ENCODE measurements around the gene CYP19A1.
A peak's percentile ranks its signal among the peaks of the same experiment; 100 is the strongest.

CYP19A1 gene

DNA sequence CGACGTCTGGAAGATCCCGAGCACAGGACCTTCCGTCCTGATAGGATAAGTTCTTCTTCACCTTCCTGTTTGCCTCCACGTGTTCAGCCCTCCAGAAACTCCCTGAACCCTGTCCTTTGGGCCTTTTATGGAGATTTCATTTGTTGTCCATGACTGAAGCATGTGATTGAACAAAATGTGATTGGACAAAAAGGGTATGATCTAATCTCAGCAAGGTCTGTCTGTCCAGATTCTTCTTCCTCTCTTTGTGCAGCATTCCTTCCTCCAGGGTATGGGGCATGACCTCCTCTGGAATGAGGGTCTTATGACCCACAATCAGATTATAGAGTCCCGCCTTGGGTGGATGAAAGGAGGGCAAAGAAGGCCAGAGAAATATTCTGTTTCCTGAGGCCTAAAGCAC is at the start of gene CYP19A1:
TSS of gene CYP19A1 (minus strand) at position 101 of the 400 bp plus-strand sequence. CDS start 95,684 bp downstream, outside the sequence.
- no peak for DNase-seq (ENCODE audit: low read depth in 1 of 2, low spot score in 1 of 2)

DNA sequence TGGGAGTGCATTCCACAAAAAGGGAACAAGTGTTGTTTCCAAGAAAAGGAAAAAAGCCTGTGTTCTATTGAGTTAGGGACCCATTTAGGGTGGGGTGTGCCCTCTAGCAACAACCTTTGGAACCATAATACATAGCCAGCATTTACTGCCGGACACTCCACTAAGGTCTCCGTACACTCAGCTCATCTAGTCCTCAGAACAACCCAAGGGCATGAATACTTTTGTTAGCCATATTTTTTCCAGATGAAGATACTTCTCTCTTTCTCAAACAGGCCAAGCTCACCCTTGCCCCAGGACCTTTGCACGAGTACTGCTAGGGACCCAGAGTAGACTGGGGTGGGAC is 49.3 kb upstream of the CYP19A1 start:
- no peak for DNase-seq (ENCODE audit: low read depth in 1 of 2, low spot score in 1 of 2)

DNA sequence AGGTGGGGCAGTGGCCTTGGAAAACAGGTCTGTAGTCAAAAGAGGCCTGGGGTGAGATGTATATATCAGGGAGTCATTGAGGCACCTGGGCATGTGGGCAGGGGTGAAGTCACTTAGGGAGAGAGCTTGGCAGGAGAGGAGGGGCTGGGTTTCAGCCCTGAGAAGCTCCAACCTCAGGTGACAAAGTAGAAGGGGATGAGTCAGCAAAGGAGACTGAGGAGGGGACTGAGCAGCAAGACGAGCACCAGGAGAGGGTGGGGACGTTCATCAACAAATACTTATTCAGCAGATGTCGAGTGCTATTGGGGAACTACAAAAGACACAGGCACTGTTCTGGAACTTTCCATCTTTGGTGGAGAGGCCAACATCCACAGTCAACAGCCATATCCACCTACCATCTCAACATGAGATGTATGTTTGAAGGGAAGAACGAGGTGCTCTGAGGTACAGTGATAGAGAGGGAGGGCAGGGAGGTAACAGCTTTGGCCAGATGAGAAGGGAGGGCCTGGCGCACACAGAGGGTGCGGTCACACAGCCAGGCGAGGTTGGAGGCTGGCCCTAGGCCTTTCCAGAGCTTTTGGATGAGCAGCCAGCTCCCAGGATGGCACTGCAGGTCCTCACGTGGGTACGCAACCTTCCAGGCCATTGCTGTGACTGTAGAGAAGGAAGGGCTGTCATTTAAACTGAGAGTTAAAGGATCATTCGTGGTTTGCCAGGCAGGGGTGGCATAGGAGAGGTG is 48.7 kb upstream of the CYP19A1 start:
- DNase-seq (ENCODE audit: low read depth in 1 of 2, low spot score in 1 of 2) = no peak

DNA sequence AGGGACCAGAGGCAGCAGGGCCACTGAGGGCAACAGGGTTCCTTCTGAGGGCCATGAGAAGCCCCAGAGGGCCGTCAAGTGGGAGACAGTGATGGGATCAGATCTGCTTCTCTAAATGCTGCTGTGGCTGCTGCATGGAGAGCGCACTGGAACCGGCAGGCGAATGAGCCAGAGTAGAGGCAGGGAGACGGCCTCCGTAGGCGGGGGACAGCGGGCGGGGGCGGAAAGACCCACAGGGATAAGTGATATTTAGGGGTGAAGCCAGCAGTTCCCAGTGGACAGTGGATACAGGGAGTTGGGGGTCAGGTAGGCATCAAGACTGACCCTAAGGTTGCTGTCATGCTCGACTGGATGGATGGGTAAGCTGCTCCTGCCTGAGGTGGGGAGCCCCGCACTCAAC is 48.1 kb upstream of the CYP19A1 start:
- DNase-seq (ENCODE audit: low read depth in 1 of 2, low spot score in 1 of 2) = no peak

DNA sequence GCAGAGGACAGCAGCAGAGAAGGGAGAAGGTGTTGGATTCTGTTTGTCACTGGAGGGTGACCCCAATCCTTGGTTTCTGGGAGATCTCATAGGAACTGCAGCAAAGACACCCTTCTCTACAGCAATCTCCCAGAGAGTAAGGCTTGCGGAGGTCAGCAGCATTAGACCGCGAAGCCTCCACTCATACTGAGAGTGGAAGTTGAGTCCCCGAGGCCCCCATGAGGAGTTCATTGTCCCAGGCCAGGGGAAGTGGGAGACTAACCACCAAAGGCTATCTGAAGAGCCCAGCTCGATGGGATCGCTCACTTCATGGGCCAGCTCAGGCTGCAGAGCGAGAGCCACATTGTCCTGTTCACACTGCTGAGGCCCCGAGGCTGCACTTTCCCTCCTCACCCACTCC is 47.6 kb upstream of the CYP19A1 start:
- DNase-seq (ENCODE audit: low read depth in 1 of 2, low spot score in 1 of 2) = no peak

DNA sequence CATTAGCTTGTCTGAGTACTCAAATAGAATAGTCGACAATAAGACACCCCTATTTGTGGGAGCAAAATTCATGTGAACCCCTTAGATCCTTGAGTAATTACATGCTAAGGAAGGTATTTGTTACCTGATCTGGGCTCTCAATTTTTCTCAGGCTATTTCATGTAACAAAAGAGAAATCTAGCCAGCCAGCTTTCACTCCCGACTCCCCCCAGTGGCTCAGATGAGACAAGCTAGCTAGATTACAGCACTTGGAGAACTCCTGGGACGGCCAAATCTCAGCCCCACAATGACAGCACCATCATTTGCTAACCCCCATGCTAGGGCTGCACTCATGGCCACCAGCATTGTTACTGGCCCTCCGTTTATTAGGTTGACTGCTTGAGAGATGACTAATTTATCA is 44.4 kb upstream of the CYP19A1 start:
- DNase-seq (ENCODE audit: low read depth in 1 of 2, low spot score in 1 of 2) = no peak

DNA sequence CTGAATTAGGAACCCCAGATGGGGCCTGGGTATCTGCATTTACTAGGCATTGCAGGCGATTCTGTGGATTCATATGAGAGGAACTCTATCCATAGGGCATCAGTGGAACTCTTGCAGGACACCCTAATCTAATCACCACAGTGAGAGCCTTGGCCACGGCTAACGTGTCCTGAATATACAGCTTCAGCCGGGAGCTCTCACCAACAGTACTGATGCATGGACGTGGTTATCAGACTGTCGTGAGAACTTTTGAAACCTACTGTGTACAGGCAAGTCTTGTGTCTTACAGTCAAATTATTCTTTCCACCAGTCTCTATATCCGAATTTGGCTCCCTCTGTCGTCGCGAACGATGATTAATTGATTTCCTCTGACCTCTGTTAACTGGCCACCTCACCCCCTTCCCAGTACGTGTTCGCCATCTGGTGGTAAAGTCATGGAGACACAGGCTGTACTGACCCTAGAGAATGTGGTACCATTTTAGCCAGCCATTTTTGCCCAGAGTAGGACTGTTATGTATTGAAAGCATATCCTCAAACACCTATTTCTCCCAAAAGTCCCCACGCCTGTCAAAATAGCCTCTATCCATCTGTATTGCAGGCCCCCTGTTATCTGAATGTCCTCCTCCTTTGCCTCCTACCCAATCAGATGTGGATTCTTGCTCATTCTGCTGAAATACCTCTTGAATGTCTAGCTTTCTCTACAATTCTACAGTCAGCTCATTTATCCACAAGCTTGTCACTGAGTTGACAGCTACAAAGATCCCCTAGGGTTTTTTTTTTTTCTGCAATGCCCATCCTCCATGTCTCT is 42.8 kb upstream of the CYP19A1 start:
- peak in 1 of 2 donors; percentile 6 for DNase-seq (ENCODE audit: low read depth in 1 of 2, low spot score in 1 of 2)

DNA sequence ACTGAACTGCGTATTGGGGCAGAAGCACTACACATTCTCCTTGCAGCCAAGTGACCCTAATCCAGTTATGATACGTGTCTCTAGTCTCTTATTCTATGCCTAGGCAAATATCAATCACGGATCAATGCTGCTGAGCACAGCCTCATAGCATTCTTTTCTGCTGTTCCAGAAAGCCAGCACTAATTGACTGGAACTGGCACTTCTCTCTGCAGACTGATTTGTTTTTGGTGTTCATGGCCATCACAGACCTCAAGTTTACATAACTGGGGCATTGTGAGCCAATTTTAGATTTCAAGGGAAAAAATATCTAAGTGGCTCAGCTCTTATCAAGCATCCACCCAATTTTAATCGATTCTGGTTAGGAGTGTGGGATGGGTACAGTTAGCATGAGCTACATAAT is 41.0 kb upstream of the CYP19A1 start:
- DNase-seq (ENCODE audit: low read depth in 1 of 2, low spot score in 1 of 2) = no peak

DNA sequence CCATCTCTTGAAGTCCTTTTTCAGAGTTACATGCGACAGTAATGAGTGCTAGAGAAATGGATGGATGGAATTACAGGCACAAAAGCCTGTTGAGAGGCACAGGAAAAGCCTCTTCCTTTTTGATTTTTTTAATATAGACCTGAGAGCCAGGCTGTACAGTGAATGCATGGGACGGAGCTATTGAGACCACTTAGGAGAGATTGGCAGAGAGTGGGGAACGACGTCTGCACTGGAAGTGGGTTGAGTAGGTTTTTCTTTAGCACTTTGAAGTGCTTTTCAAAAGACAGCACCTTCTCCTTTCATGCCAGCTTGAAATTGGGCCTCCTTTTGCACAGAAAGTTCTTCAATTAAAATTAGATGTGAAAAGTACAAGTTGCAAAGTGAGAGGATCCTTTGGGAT is 40.0 kb upstream of the CYP19A1 start:
- DNase-seq (ENCODE audit: low read depth in 1 of 2, low spot score in 1 of 2) = no peak

DNA sequence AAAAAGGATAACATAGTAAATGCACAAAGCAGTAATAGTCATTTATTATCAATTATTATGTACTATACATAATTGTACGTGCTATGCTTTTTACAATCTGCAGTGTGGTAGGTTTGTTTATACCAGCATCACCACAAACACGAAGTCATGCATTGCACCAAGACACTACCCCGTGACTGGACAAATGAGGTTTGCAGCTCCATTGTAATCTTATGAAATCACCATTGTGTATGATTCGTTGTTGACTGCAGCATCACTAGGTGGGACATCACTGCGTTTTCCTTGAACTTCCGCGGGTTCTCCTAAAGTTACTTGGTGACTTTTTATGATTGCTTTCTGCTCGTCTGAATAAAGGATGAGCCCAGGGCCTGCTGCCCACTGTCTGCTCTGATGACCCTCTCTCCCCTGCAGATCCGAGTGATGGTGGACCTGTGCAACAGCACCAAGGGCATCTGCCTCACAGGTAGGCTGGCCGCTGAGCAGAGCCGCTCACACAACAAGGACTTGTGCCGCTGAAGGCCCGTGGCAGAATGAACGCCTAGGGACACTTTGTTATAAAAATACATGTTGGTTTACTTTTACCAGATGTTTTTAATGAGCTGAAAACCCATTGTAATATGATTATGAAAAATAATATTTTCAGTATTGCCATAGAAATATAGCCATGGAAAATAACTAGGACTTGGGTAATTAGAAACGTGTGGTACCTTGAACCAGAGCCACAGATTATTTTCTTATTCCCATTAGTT is 38.8 kb upstream of the CYP19A1 start:
- DNase-seq (ENCODE audit: low read depth in 1 of 2, low spot score in 1 of 2) = no peak

DNA sequence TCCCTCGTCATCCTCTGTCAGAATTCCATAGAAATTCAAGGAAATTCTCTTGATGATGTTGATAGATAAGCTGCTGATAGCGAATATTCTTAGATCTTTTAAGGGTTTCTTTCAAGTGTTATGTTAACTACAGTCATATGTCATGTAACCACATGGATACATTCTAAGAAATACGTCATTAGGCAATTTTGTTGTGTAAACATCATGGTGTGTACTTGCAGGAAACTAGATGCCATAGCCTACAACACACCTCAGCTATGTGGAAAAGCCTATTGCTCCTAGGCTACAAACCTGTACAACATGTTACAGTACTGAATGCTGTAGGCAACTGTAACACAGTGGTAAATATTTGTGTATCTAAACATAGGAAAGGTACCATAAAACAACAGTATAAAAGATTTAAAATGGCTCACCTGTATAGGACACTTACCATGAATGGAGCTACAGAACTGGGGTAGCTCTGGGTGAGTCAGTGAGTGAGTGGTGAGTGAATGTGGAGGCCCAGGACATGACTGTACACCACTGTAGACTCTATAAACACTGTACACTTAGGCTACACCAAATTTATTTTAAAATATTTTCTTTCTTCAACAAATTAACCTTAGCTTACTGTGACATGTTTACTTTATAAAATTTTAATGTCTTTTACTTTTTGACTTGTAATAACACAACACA is 37.7 kb upstream of the CYP19A1 start:
- DNase-seq (ENCODE audit: low read depth in 1 of 2, low spot score in 1 of 2) = no peak

DNA sequence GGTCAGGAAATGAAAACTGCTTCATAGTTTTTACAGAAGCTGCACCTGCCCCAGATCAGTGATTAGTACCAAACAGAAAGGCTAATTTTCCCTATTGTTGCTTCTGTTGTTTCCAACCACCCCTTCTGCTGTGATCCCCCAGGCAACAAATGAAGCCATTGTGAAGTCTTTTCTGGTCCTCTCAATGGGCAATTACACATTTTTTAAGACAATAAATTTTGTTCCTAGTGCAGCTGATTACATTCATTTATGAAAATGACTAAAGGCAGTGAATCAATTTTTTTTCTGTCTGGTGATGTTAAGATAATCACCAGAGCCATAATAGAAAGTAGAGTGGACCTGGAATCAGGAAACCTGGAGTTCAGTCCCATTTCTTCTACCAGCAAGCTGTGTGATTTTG is 35.7 kb upstream of the CYP19A1 start:
- DNase-seq (ENCODE audit: low read depth in 1 of 2, low spot score in 1 of 2) = no peak

DNA sequence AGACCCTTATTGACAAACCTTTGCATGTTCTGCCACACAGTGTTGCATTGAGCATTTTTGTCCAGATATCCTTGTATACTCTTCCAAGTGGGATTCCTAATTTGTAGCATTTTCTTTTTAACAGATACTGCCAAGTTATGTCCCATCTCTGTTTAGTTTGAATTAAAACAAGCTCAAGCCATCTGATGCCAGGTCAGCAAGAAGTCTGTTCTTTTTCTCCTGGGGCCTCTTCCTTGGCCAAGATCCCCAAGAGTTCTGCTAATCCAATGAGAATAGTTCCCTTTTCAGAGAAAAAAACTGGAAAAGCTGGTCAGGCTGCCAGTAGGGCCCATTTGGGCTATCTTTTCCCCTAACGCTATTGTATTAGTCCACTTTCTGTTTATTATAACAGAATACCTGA is 32.9 kb upstream of the CYP19A1 start:
- no peak for DNase-seq (ENCODE audit: low read depth in 1 of 2, low spot score in 1 of 2)

DNA sequence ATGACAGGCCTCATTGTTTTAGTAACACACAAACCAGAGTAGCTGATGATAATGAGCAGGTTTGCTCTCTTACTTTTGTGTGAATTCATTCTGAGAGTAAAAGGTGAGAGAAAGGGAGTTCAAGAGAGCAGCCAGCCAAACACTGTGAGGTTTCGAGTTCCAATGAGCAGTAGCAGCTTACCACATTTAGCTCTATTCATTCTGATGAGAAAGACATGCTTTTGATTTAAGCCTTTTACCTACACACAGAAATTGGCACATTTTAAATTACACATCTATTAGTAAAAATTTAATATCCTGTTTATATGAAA is 31.0 kb upstream of the CYP19A1 start:
- DNase-seq (ENCODE audit: low read depth in 1 of 2, low spot score in 1 of 2) = no peak

DNA sequence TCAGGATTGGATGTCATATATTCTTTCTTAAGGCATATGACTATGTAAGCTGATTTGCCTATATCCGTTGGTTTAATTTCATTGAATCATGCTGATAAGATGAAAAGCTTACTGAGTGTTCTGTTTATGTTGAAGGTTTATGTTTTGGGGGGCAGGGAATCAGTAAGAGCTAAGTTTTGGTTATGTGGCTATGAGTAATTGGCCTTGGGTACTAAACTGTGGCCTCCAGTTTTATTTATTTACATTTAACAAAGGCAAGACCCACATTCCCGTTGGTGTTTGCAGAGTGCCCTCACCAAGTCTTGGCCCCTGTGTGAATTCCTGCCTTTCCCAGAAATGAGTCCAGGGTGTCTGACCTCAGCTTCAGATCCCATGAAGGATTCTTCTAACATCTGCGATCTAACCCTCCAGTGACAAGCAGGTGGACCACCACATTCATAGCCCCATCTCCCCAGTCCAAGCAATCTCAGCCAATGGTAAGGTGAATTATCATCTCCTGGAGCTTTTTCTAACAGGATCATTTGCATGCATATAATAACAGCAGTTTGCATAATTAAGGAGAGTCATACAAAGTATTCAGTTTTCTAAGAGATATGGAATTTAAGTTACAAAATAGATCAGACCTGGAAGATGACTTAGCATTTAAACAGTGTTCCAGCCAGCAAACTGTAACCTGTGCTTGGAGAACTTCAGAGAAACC is 30.5 kb upstream of the CYP19A1 start:
- no peak for DNase-seq (ENCODE audit: low read depth in 1 of 2, low spot score in 1 of 2)

DNA sequence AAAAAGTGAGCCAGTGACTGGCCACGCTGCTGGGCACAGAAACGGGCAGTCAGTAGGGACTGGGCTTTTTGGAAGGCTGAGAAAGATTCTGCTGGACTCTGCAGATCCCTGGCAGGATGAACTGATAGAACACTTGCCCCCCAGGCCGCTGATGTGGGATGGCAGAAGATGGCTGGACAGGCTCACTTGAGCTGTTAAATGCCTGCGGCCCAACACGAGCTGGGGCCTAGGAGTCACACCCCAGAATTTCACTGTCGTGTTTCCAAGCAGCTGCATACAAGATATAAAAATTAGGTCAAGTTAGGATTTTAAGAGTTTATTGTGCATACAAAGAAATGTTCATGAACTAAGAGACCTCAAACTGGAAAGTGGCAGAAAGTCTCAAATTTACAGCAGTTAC is 29.9 kb upstream of the CYP19A1 start:
- DNase-seq (ENCODE audit: low read depth in 1 of 2, low spot score in 1 of 2) = no peak

DNA sequence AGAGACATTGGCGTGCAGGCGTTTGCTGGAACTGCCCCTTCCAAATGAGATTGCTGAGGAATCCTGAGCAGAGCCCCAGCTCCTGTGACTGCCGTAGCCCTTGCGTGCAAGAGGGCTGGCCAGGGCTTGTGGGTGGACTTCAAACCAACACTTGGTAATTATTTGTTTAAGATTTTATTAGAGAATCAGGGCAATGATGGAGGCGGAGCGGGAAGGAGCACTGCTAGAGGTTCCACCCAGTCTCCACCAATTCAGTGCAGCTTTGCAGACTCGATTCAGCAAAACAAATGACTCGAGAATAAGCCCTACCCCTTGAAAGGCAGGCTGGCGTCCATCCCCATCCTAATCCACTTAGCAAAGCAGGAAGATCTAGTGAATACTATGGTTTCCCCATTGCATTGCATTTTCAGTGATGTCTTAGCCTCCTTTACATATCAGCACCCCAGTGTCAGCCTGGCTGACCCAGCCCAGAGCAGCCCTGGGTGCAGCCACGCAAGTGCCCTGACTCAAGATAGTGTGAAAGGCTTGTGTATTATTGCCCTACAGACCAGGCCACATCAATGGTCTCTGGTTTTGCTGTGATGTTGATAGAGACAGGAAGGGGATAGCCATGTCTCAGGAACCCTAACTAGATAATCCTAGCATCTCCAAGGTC is 29.1 kb upstream of the CYP19A1 start:
- DNase-seq (ENCODE audit: low read depth in 1 of 2, low spot score in 1 of 2) = no peak

DNA sequence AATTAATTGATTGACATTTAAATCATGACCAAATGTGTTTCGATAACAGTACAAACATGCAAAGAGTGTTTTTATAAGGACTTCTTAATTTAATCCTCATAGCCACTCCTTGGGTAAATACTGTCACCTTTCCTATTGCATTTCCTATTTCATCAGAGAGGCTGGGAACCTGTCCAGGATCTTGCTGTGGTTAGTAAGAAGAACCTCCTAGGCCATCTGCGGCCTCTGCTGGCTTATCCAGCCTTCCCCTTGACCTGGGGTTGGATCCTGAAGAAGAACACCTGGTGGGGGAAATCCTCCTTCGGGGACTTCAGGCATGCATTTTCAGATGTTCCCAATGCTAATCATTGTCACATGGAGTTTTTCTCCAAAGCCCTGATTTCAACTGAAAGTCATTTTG is 28.5 kb upstream of the CYP19A1 start:
- no peak for DNase-seq (ENCODE audit: low read depth in 1 of 2, low spot score in 1 of 2)

DNA sequence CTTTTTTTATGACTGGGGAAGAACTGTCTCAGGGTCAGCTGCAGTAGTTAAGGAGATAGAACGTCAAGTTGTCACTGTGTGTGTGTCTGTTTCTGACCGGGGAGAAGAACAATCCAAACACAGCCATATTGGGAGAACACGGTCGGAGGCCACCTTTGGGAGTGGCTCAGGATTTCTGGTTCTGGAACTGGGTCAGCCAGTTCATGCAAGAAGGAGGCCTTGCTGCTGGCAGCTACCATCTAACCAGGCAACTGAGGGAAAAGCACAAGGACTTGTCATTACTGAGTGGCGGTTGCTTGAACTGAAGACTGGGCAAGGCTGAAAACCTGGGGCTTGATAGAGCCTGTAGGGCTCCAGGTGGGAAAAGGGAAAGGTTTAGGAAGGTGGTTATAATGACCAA is 27.7 kb upstream of the CYP19A1 start:
- no peak for DNase-seq (ENCODE audit: low read depth in 1 of 2, low spot score in 1 of 2)

DNA sequence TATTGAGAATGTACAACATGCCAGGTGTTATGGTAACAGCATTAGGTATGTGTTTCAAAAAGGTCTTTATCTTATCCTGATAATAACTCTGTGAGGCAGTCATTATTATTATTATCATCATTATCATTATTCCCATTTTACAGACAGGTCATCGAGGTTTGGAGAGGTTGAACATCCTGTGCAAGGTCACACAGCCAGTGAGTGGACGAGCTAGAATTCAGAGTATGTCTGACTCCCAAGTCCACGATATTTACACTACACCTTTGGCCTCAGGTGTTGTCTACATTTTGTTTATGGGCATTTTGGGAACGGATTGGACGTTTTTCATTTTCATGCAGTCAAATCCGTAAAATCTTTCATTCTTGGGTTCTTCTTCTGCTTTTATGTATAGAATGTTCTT is 27.0 kb upstream of the CYP19A1 start:
- DNase-seq (ENCODE audit: low read depth in 1 of 2, low spot score in 1 of 2) = no peak

DNA sequence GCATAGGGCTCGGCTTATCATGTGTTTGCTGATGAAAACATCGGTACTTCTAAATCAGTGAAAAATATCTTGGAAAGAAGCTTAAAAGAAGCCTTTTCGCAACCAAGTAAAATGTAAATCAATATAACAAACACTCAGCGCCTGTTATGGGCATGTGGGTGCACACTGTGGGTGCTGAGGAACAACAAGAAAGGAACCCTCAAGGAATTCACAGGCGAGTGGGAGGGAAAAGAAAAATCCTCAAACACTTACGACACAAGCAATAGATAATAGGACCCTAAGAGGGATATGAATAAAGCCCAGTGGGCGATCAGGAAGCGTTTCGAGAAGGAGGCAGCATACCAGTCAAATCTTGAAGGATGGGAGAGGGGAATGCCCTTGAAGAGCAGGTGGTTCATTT is 25.0 kb upstream of the CYP19A1 start:
- DNase-seq (ENCODE audit: low read depth in 1 of 2, low spot score in 1 of 2) = no peak
